Mesenchymal stem cell (in vitro differentiated cells and primary cell): Measurements from ENCODE around the gene TBC1D14.

Experiments used
- DNase-seq: peaks from one replicate; pipeline ENCODE4 v3.0.0-alpha.2; 2013
- H2AFZ ChIP-seq: one replicate; pipeline ENCODE4 v1.6.1; 2013; ENCODE audit warnings: low read depth, mild to moderate bottlenecking, control low read depth, inconsistent platforms, low read length, moderate library complexity
- H2AK5ac ChIP-seq: 2 replicates; pipeline ENCODE4 v1.6.1; 2013; ENCODE audit warnings: low read length, moderate library complexity, mild to moderate bottlenecking, inconsistent platforms; ENCODE audit not compliant: severe bottlenecking
- H2BK120ac ChIP-seq: one replicate; pipeline ENCODE4 v1.6.1; 2013; ENCODE audit warnings: low read depth, mild to moderate bottlenecking, inconsistent platforms, low read length, moderate library complexity
- H2BK12ac ChIP-seq, 2 experiments: one replicate each; pipeline ENCODE4 v1.6.1; 2013; ENCODE audit warnings: inconsistent platforms in 2 of 2, low read length in 2 of 2, mild to moderate bottlenecking in 2 of 2, moderate library complexity in 2 of 2, control low read depth in 1 of 2
- H2BK15ac ChIP-seq: one replicate; pipeline ENCODE4 v1.6.1; 2013; ENCODE audit warnings: mild to moderate bottlenecking, low read depth, inconsistent platforms; ENCODE audit not compliant: poor library complexity, severe bottlenecking
- H2BK5ac ChIP-seq: 2 replicates; pipeline ENCODE4 v1.6.1; 2013; ENCODE audit warnings: low read depth, mild to moderate bottlenecking, low read length, control low read depth, inconsistent platforms; ENCODE audit not compliant: poor library complexity, severe bottlenecking
- H3K14ac ChIP-seq, 2 experiments: one replicate each; pipeline ENCODE4 v1.6.1; 2013; ENCODE audit warnings: inconsistent platforms in 2 of 2, low read length in 2 of 2, control low read depth in 1 of 2, mild to moderate bottlenecking in 1 of 2, moderate library complexity in 1 of 2
- H3K18ac ChIP-seq, 2 experiments: one replicate each; pipeline ENCODE4 v1.6.1; 2013; ENCODE audit warnings: inconsistent platforms in 2 of 2, low read length in 2 of 2, control low read depth in 1 of 2, low read depth in 1 of 2, mild to moderate bottlenecking in 1 of 2
- H3K23ac ChIP-seq, 2 experiments: one replicate each; pipeline ENCODE4 v1.6.1; 2013; ENCODE audit warnings: inconsistent platforms in 2 of 2, low read length in 2 of 2, mild to moderate bottlenecking in 2 of 2, moderate library complexity in 2 of 2, control low read depth in 1 of 2
- H3K27ac ChIP-seq: 2 replicates; pipeline ENCODE4 v1.5.1; 2013; ENCODE audit warnings: mild to moderate bottlenecking, moderate library complexity, low read length, control low read depth, inconsistent platforms; ENCODE audit not compliant: poor library complexity, severe bottlenecking
- H3K27me3 ChIP-seq, 2 experiments: 2 replicates each; pipeline versions ENCODE4 v1.6.1 to v1.7.0; 2013; ENCODE audit warnings: low read length in 2 of 2, mild to moderate bottlenecking in 2 of 2, moderate library complexity in 2 of 2, control low read depth in 1 of 2, inconsistent platforms in 1 of 2; ENCODE audit not compliant: control insufficient read depth in 1 of 2, insufficient read depth in 1 of 2
- H3K36me3 ChIP-seq, 2 experiments: 2 replicates each; pipeline versions ENCODE4 v1.6.1 to v1.7.0; 2013; ENCODE audit warnings: low read length in 2 of 2, control low read depth in 1 of 2, inconsistent platforms in 1 of 2, low read depth in 1 of 2, mild to moderate bottlenecking in 1 of 2; ENCODE audit not compliant: insufficient read depth in 2 of 2, control insufficient read depth in 1 of 2
- H3K4ac ChIP-seq, 2 experiments: one replicate each; pipeline ENCODE4 v1.6.1; 2013; ENCODE audit warnings: inconsistent platforms in 2 of 2, low read length in 2 of 2, mild to moderate bottlenecking in 2 of 2, moderate library complexity in 2 of 2, control low read depth in 1 of 2, low read depth in 1 of 2
- H3K4me1 ChIP-seq: 2 replicates; pipeline ENCODE4 v1.6.1; 2013; ENCODE audit warnings: low read depth, low read length, control low read depth; ENCODE audit not compliant: control insufficient read depth, insufficient read depth
- H3K4me2 ChIP-seq: 2 replicates; pipeline ENCODE4 v1.6.1; 2013; ENCODE audit warnings: low read length, mild to moderate bottlenecking, inconsistent platforms; ENCODE audit not compliant: poor library complexity, severe bottlenecking
- H3K4me3 ChIP-seq, 2 experiments: 2 replicates each; pipeline versions ENCODE4 v1.5.1 to v1.7.0; 2013; ENCODE audit warnings: low read length in 2 of 2, mild to moderate bottlenecking in 2 of 2, control low read depth in 1 of 2, low read depth in 1 of 2; ENCODE audit not compliant: insufficient read depth in 1 of 2
- H3K79me1 ChIP-seq: replicated peaks from 2 replicates; pipeline ENCODE4 v1.6.1; 2013; ENCODE audit warnings: mild to moderate bottlenecking, control low read depth, low read length, inconsistent platforms; ENCODE audit not compliant: poor library complexity, severe bottlenecking
- H3K9ac ChIP-seq: 2 replicates; pipeline ENCODE4 v1.7.0; 2013; ENCODE audit warnings: mild to moderate bottlenecking, low read length, moderate library complexity
- H3K9me3 ChIP-seq: 2 replicates; pipeline ENCODE4 v1.7.0; 2013; ENCODE audit warnings: mild to moderate bottlenecking, low read length; ENCODE audit not compliant: control insufficient read depth
- H4K8ac ChIP-seq: one replicate; pipeline ENCODE4 v1.6.1; 2013; ENCODE audit warnings: inconsistent platforms, mild to moderate bottlenecking, low read length, moderate library complexity
- H4K91ac ChIP-seq: one replicate; pipeline ENCODE4 v1.6.1; 2013; ENCODE audit warnings: mild to moderate bottlenecking, low read length, inconsistent platforms
- WGBS: methylation state at CpG from one replicate; pipeline ENCODE4 v1.1.7; 2013; ENCODE audit warnings: mixed read lengths; 5-methylcytosine and 5-hydroxymethylcytosine counted together

Gene TBC1D14

GRCh38 chr4:6876440-6876839 lies 33.2 kb upstream of the TBC1D14 start:
- Histone ChIP-seq H4K91ac (no peak overlapping the region), H3K4me2 (no peak overlapping the region), H3K79me1 (peaks cover 34% of the 10 kb centered on the region), H3K27ac (no peak overlapping the region), H3K9ac (peak overlapping the region; percentile 42), H2BK120ac (no peak overlapping the region), H3K23ac (no peak overlapping the region), H3K4me1 (peaks cover 8% of the 10 kb centered on the region), H3K14ac (no peak overlapping the region), H3K36me3 (peaks cover 61 to 95% of the 10 kb centered on the region in 2 experiments), H3K9me3 (no peaks in the 10 kb centered on the region), H4K8ac (no peak overlapping the region), H3K18ac (no peak overlapping the region), H3K27me3 (no peaks in the 10 kb centered on the region), H3K4me3 (peak overlapping the region in 1 of 2 experiments; percentile 38), H2AFZ (no peak overlapping the region), H2AK5ac (no peak overlapping the region), H2BK12ac (no peak overlapping the region), H3K4ac (no peak overlapping the region), H2BK5ac (no peak overlapping the region), H2BK15ac (no peak overlapping the region)
- no peak for DNase-seq
- WGBS: 98% methylated on average over 2 of the region's 5 CpGs

DNA sequence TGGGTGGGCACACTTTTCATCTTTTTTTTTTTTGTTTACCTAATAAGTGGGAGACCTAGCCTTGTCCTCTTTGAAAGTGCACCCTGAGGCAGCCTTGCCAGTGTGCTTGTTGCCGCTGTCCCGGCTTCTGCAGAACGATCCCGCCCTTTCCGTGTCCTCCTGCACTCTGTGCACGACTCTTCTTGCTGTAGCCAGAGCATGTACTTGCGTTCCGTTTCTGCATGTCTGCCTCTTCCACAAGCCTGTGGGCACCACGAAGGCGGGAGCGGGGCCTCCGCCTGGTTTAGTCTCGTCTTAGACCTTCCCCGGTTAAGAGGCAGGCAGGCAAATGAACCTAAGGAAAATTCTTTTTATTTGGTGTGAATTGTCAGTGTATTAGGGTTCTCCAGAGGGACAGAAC lies 32.6 kb upstream of the TBC1D14 start:
- H3K23ac ChIP-seq: no peak overlapping the region
- no peak overlapping the region for H3K4me3 ChIP-seq
- no peak overlapping the region for H2BK120ac ChIP-seq
- no peak overlapping the region for H3K27ac ChIP-seq
- no peak overlapping the region for H2BK12ac ChIP-seq
- no peak overlapping the region for H2AK5ac ChIP-seq
- H3K36me3 ChIP-seq: peaks cover 62 to 95% of the 10 kb centered on the region in 2 experiments
- DNase-seq: no peak
- no peak overlapping the region for H3K4ac ChIP-seq
- no peak overlapping the region for H4K91ac ChIP-seq
- peaks cover 35% of the 10 kb centered on the region for H3K79me1 ChIP-seq
- H3K4me1 ChIP-seq: peaks cover 9% of the 10 kb centered on the region
- H3K9me3 ChIP-seq: no peaks in the 10 kb centered on the region
- H3K18ac ChIP-seq: no peak overlapping the region
- no peak overlapping the region for H3K14ac ChIP-seq
- H4K8ac ChIP-seq: no peak overlapping the region
- no peak overlapping the region for H3K4me2 ChIP-seq
- H2AFZ ChIP-seq: no peak overlapping the region
- no peaks in the 10 kb centered on the region for H3K27me3 ChIP-seq
- WGBS: 99% methylated on average over 14 of the region's 14 CpGs
- H2BK5ac ChIP-seq: no peak overlapping the region
- no peak overlapping the region for H3K9ac ChIP-seq
- no peak overlapping the region for H2BK15ac ChIP-seq

DNA sequence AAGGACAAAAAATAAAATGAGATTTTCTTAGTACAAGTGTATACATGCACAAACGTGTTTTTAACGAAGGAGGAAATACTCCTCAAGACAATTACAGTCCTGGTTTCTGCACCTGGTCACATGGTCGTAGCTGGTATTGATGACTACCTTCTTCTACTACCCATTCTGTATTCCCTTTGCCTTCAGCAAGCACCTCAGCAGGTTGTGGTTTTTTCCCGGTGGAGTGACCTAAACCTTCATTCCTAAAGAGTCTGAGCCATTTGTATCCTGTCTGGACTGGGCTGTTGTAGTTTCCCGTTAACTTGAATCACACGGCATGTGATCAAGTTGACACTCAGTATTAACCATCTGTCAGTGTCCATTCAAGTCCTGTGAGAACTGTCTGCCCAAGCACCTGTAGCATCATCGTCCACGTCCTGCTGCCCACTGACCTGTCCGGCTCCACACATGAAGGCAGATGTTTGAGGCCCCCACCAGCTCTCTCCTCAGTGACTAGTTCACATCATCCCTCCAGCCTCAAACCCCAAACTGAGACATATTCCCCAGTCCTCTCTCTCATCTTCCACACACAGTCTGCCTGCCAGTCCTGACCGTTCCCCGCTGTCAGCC lies 31.1 kb upstream of the TBC1D14 start:
- no peak overlapping the region for H4K91ac ChIP-seq
- no peak overlapping the region for H2BK12ac ChIP-seq
- DNase-seq: no peak
- no peak overlapping the region for H2BK15ac ChIP-seq
- peak overlapping the region; percentile 31 for H4K8ac ChIP-seq
- no peak overlapping the region for H3K4me3 ChIP-seq
- no peaks in the 10 kb centered on the region for H3K27me3 ChIP-seq
- H3K4me2 ChIP-seq: no peak overlapping the region
- peaks cover 60 to 95% of the 10 kb centered on the region in 2 experiments for H3K36me3 ChIP-seq
- no peak overlapping the region for H2BK120ac ChIP-seq
- H3K9me3 ChIP-seq: no peaks in the 10 kb centered on the region
- H2AK5ac ChIP-seq: no peak overlapping the region
- no peak overlapping the region for H3K27ac ChIP-seq
- H3K9ac ChIP-seq: no peak overlapping the region
- H3K4ac ChIP-seq: no peak overlapping the region
- no peak overlapping the region for H2AFZ ChIP-seq
- no peak overlapping the region for H3K14ac ChIP-seq
- H3K79me1 ChIP-seq: peaks cover 40% of the 10 kb centered on the region
- peaks cover 8% of the 10 kb centered on the region for H3K4me1 ChIP-seq
- no peak overlapping the region for H3K23ac ChIP-seq
- 87% methylated on average over 11 of the region's 11 CpGs for WGBS
- no peak overlapping the region for H2BK5ac ChIP-seq
- H3K18ac ChIP-seq: no peak overlapping the region

DNA sequence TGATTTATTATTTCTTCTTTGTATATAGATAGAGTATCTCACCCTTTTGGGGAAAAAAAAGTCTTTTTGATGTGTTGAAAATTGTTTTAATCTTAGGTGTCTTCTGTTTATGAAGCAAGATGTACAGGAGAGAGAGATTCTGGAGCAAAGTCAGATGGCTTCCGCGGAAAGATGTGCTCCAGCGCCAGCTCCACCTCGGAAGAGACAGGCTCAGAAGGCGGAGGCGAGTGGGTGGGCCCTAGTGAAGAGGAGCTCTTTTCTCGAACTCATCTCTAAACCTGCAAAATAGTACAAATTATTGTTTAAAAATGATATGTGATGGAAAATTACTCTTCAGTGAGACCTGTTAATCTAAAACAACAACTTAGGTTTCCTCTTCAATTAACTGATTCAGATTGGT lies 28.9 kb upstream of the TBC1D14 start:
- 100% methylated on average over 6 of the region's 7 CpGs for WGBS
- H3K9ac ChIP-seq: no peak overlapping the region
- no peak for DNase-seq

More for the DNA sequence above, 28.9 kb upstream of the TBC1D14 start:
- Histone ChIP-seq H3K9me3 (no peaks in the 10 kb centered on the region), H3K27ac (no peak overlapping the region), H2AK5ac (no peak overlapping the region), H3K18ac (no peak overlapping the region), H3K79me1 (peaks cover 27% of the 10 kb centered on the region), H4K8ac (no peak overlapping the region), H2BK120ac (no peak overlapping the region), H4K91ac (no peak overlapping the region), H2BK15ac (no peak overlapping the region), H3K23ac (no peak overlapping the region), H2AFZ (no peak overlapping the region), H3K14ac (no peak overlapping the region), H2BK5ac (no peak overlapping the region), H3K4me2 (no peak overlapping the region), H2BK12ac (no peak overlapping the region), H3K36me3 (peaks cover 47 to 82% of the 10 kb centered on the region in 2 experiments), H3K4ac (no peak overlapping the region), H3K4me1 (peaks cover 11% of the 10 kb centered on the region), H3K4me3 (no peak overlapping the region), H3K27me3 (no peaks in the 10 kb centered on the region)
